ENCODE measurements around the gene CAMK1G.
A peak's percentile ranks its signal among the peaks of the same experiment; 100 is the strongest.

Gene CAMK1G

GRCh38 chr1:209585197-209585596 is 1.7 kb downstream of the CAMK1G start:
- TF ChIP-seq ARNTL (CRISPR knock-in tag; IDR thresholded peaks at IDR 0.05; ENCODE audit: borderline replicate concordance, low read depth) (no peak), ZFP30 (CRISPR knock-in tag; IDR thresholded peaks at IDR 0.05) (no peak), ZC3H10 (CRISPR knock-in tag; IDR thresholded peaks at IDR 0.05) (no peak)
- ATAC-seq, result no peak

GRCh38 chr1:209585672-209586071 is 2.2 kb downstream of the CAMK1G start:
- peak; percentile 64 for ATAC-seq
- TF ChIP-seq BACH2 (CRISPR knock-in tag; IDR thresholded peaks at IDR 0.05; ENCODE audit: borderline replicate concordance) (no peak), TSHZ2 (CRISPR knock-in tag; IDR thresholded peaks at IDR 0.05) (no peak), ZNF8 (CRISPR knock-in tag; IDR thresholded peaks at IDR 0.05) (no peak), ARNTL (CRISPR knock-in tag; IDR thresholded peaks at IDR 0.05; ENCODE audit: borderline replicate concordance, low read depth) (no peak), ISL1 (CRISPR knock-in tag; IDR thresholded peaks at IDR 0.05) (no peak), GLIS3 (CRISPR knock-in tag; IDR thresholded peaks at IDR 0.05) (no peak), CREB5 (CRISPR knock-in tag; IDR thresholded peaks at IDR 0.05; ENCODE audit: low read depth) (no peak), PATZ1 (CRISPR knock-in tag; IDR thresholded peaks at IDR 0.05; ENCODE audit: borderline replicate concordance) (no peak)

- TF ChIP-seq BACH2 (CRISPR knock-in tag; IDR thresholded peaks at IDR 0.05; ENCODE audit: borderline replicate concordance) (no peak), POU6F1 (CRISPR knock-in tag; IDR thresholded peaks at IDR 0.05; ENCODE audit: borderline replicate concordance, low read depth) (no peak), OSR1 (CRISPR knock-in tag; IDR thresholded peaks at IDR 0.05) (no peak), ZFP30 (CRISPR knock-in tag; IDR thresholded peaks at IDR 0.05) (no peak), ISL1 (CRISPR knock-in tag; IDR thresholded peaks at IDR 0.05) (no peak), TSHZ2 (CRISPR knock-in tag; IDR thresholded peaks at IDR 0.05) (no peak), RARB (CRISPR knock-in tag; IDR thresholded peaks at IDR 0.05) (no peak), TOX (CRISPR knock-in tag; IDR thresholded peaks at IDR 0.05; ENCODE audit: borderline replicate concordance) (no peak), ZNF565 (CRISPR knock-in tag; conservative IDR thresholded peaks at IDR 0.05; ENCODE audit: low read depth) (no peak), ZNF8 (CRISPR knock-in tag; IDR thresholded peaks at IDR 0.05) (no peak), SNAI2 (CRISPR knock-in tag; IDR thresholded peaks at IDR 0.05) (no peak), TCF4 (CRISPR knock-in tag; IDR thresholded peaks at IDR 0.05; ENCODE audit: borderline replicate concordance) (no peak)
Observed at GRCh38 chr1:209586221-209586740, 2.8 kb downstream of the CAMK1G start.

More at GRCh38 chr1:209586221-209586740, 2.8 kb downstream of the CAMK1G start:
- ATAC-seq, result no peak

Measured in SK-N-SH treated with all-trans-retinoic acid at 6 μM for 48 hours (cell line).